Mesothelial cell of epicardium (in vitro differentiated cells): ENCODE results near the gene ELMO3. TPM values are rescaled to one million over a fixed set of nuclear protein-coding genes. Genes with fewer than 3 reads are reported as not detected.

ENCODE experiments used
- DNase-seq, 2 experiments: peaks; one replicate each; pipeline ENCODE4 v3.0.0; 2021; ENCODE audit warnings: low spot score in 2 of 2; ENCODE audit not compliant: unreplicated experiment in 2 of 2
- H3K27ac Mint-ChIP-seq: 2 replicates; pipeline ENCODE4 v1.8.0; 2021; ENCODE audit warnings: mixed read lengths
- H3K27me3 Mint-ChIP-seq: 2 replicates; pipeline ENCODE4 v1.8.0; 2021; ENCODE audit warnings: low read depth, mixed read lengths
- H3K36me3 Mint-ChIP-seq: 2 replicates; pipeline ENCODE4 v1.8.0; 2021; ENCODE audit warnings: mixed read lengths
- H3K4me1 Mint-ChIP-seq: 2 replicates; pipeline ENCODE4 v1.8.0; 2021; ENCODE audit warnings: mixed read lengths
- H3K4me3 Mint-ChIP-seq: 2 replicates; pipeline ENCODE4 v1.8.0; 2021; ENCODE audit warnings: mild to moderate bottlenecking, moderate library complexity, mixed read lengths
- H3K9me3 Mint-ChIP-seq: 2 replicates; pipeline ENCODE4 v1.8.0; 2021; ENCODE audit warnings: mixed read lengths
- total RNA-seq: library from RNA; stranded (reverse); gene quantifications from 3 replicates; pipeline ENCODE4 v1.2.1, GENCODE V29; 2021
- TF ChIP-seq, protein P1 (sequence below): fragments of 200-600 bp; sonication (generic); IDR thresholded peaks from one replicate; pipeline ENCODE4 v1.5.0; 2021; ENCODE audit warnings: antibody characterized with exemption; ENCODE audit not compliant: unreplicated experiment

The ELMO3 gene
- total RNA-seq, 1 donor from 2014 or later: 9.7 TPM

DNA sequence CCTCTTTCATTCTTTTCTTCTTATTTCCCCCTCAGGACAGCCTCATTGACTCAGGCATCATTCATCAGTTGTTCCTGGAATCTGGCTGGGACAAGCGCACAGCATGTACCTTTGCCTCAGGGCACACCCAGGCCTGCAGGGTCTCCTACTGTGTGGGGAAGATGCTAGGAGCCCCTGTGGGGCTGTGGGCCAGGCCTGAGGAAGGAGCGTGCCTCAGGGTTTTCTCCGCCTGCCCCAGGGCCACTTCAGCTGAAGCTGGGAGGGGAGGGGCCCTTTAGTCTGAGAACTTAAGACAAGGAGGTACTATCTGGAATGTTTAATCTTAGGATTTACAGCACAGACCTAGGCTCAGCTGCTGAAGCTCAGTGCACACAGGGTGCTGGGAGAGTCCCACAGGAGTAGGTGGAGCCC, 7.9 kb downstream of the ELMO3 start:
- TF ChIP-seq, protein P1, sequence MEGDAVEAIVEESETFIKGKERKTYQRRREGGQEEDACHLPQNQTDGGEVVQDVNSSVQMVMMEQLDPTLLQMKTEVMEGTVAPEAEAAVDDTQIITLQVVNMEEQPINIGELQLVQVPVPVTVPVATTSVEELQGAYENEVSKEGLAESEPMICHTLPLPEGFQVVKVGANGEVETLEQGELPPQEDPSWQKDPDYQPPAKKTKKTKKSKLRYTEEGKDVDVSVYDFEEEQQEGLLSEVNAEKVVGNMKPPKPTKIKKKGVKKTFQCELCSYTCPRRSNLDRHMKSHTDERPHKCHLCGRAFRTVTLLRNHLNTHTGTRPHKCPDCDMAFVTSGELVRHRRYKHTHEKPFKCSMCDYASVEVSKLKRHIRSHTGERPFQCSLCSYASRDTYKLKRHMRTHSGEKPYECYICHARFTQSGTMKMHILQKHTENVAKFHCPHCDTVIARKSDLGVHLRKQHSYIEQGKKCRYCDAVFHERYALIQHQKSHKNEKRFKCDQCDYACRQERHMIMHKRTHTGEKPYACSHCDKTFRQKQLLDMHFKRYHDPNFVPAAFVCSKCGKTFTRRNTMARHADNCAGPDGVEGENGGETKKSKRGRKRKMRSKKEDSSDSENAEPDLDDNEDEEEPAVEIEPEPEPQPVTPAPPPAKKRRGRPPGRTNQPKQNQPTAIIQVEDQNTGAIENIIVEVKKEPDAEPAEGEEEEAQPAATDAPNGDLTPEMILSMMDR: no peak
- Mint-ChIP-seq H3K9me3 (no peaks in the 10 kb centered on the region), H3K4me3 (no peak overlapping the region), H3K27ac (no peak overlapping the region), H3K4me1 (no peaks in the 10 kb centered on the region), H3K27me3 (no peaks in the 10 kb centered on the region), H3K36me3 (no peaks in the 10 kb centered on the region)
- DNase-seq: no peak

DNA sequence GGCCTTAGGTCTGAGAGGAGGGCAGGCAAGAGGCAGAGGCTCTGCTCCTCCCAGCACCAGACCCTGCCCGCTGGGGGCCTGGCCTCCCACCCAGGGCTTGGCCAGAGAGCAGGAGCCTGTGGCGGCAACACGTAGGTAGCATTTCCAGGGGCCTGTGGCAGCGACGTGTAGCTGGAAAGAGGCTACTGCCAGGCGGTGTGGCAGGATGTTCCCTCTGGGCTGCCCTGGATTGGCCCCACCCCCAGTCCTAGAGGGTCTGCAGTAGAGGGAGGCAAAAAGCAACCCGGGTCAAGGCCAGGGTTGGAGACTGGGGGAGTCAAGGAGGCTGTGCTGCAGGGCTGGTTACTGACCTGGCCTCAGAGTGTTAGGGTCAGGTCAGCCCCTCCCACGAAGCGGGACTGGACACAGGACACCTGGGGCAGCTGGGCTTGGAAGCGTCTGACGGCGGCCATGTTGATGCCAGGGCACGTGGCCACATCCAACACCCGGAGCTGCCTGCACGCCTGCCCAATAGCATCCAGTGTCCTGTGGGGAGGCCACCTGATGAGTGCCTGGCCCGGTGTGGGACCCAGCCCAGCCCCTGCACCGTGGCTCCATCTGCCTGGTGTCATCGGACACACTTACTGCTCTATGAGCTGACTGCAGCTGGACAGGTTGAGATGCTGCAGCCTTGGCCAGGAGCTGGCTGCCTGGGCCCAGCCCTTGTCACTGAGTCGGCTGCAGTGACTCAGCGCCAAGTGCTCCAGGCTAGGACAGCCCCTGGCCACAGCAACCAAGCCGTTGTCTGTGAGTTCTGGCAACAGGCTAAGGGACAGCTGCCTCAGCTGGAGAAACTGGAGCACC, 8.5 kb downstream of the ELMO3 start:
- no peak overlapping the region for H3K4me3 Mint-ChIP-seq
- H3K36me3 Mint-ChIP-seq: no peaks in the 10 kb centered on the region
- no peaks in the 10 kb centered on the region for H3K4me1 Mint-ChIP-seq
- DNase-seq: no peak
- no peak overlapping the region for H3K27ac Mint-ChIP-seq
- TF ChIP-seq, protein P1: no peak
- no peaks in the 10 kb centered on the region for H3K27me3 Mint-ChIP-seq
- no peaks in the 10 kb centered on the region for H3K9me3 Mint-ChIP-seq

DNA sequence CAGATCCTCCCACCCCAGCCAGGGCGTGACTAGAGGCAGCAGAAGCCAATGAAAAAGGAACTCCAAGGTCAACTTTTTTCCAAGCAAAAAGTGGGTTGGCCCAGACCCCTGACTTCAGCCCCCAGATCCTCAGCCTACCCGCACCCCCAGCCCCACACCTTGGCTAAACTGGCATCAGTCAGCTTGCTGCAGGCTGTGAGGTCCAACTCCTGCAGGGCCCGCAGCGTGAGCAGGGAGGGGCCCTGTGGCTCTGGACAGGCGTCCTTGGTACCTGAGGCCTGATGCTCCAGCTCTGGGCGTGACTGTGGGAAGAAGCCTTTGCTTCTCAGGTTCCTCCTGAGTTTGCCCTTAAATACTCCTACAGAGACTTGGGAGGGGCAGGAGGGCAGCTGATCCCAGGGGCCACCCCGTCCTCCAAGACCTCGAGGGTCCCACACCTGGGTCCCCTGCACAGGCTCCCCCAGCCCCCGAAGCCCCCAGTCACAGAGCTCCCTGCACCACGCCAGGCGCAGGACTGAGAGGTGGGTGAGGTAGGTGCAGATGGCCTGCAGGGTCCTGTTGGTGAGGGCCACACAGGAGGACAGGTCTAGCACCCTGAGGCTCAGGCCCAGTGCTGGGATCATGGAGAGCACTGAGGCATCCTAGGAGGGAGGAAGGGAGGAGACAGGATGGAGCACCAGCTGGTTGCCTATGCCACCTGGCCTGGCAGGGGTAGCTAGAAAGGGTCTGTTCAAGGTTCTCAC, 9.4 kb downstream of the ELMO3 start:
- TF ChIP-seq, protein P1: no peak

DNA sequence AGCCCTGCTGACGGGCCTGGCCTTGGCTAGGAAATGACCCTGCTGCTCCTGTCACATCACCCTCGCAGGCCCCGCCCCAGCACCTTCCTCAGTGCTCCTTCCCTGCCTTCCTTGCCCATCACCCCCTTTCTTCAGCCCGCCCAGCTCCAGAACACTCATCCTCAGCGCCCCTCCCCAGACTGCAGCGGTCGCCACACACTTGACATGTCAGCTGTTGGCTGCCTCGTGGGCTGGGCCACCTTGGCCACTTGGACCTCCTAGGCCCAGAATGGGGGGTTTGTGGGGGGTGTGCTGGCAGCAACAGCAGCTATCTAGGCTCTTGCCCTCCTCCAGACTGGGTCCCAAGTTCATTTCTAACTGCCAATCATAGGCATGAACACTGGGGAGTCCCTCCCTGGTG, 10.6 kb downstream of the ELMO3 start:
- Mint-ChIP-seq H3K27me3 (no peaks in the 10 kb centered on the region), H3K27ac (no peak overlapping the region), H3K4me1 (no peaks in the 10 kb centered on the region), H3K36me3 (no peaks in the 10 kb centered on the region), H3K4me3 (no peak overlapping the region), H3K9me3 (no peaks in the 10 kb centered on the region)
- DNase-seq: no peak
- TF ChIP-seq, protein P1: no peak

More for the DNA sequence above, 9.4 kb downstream of the ELMO3 start:
- no peaks in the 10 kb centered on the region for H3K9me3 Mint-ChIP-seq
- H3K36me3 Mint-ChIP-seq: no peaks in the 10 kb centered on the region
- H3K27me3 Mint-ChIP-seq: no peaks in the 10 kb centered on the region
- no peak for DNase-seq
- no peak overlapping the region for H3K4me3 Mint-ChIP-seq
- H3K27ac Mint-ChIP-seq: no peak overlapping the region
- H3K4me1 Mint-ChIP-seq: no peaks in the 10 kb centered on the region

DNA sequence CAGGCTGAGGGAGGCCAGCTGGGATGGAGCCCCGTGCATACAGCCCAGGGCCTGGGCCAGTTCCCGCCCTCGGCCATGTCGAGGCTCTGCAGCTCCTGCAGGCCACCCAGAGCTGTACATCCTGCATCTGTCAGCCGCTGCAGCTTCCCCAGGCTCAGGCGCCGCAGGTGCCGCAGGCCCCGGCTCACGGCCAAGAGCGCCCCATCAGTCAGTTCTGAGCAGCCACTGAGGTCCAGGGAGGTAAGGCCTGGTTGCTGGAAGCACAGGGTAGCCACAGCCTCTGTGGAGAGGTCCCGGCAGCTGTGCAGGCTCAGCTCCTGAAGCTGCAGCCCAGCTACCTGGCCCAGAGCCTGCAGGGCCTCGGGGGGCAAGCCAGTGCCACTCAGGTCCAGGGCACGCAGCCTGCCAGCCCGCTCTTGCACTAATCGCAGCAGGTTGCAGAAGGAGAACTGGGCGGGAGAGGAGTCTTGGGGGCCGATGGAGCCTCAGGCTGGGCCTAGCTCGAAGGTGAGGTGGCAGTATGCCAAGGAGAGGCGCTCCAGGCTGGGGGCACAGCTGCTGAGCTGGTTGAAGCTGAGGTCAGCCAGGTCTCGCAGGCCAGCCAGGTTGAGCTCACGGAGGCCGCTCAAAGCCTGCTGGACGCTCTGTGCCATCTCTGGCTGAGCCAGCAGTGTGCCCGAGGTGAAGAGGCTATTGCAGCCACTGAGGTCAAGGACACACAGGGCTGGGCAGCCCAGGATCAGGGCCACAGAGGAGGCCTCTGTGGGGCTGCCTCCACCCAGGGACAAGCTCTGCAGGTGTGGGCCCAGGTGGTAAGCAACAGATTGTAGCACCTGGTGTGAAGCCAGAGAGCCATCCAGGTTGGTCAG, 11.4 kb downstream of the ELMO3 start:
- Mint-ChIP-seq H3K4me3 (no peak overlapping the region), H3K4me1 (no peaks in the 10 kb centered on the region), H3K27ac (no peak overlapping the region), H3K27me3 (no peaks in the 10 kb centered on the region), H3K9me3 (no peaks in the 10 kb centered on the region), H3K36me3 (no peaks in the 10 kb centered on the region)
- no peak for DNase-seq
- TF ChIP-seq, protein P1: no peak
